MCF 10A (cell line): ENCODE results near the gene IRAK2. TPM values are rescaled to one million over a fixed set of nuclear protein-coding genes. Genes with fewer than 3 reads are reported as not detected.

Experiments used
- BruUV-seq: library from RNA; stranded (reverse); fragments of 400-500 nt; replicated peaks from 2 replicates; lab custom pipeline; 2021; lab: Mats Ljungman, UMichigan
- CTCF ChIA-PET: fragments of 300-600 bp; sonication (Branson Sonifier 250); formaldehyde crosslinking; extraction: SDS; loops from one replicate; lab custom pipeline; 2021; ENCODE audit warnings: antibody characterized with exemption, inconsistent platforms; lab: Yijun Ruan, JAX
- POLR2A ChIA-PET: fragments of 300-600, 350-650 bp; sonication (Branson Sonifier 250); formaldehyde crosslinking; extraction: SDS; loops from one replicate; lab custom pipeline; 2020; ENCODE audit warnings: antibody characterized with exemption, inconsistent platforms; lab: Yijun Ruan, JAX
- DNase-seq: peaks from one replicate; pipeline ENCODE4 v3.0.0-alpha.2; 2018; ENCODE audit not compliant: unreplicated experiment
- H3K27ac Mint-ChIP-seq: one replicate; pipeline ENCODE4 v1.8.0; 2022; ENCODE audit warnings: mild to moderate bottlenecking, low read depth, mixed read lengths; ENCODE audit not compliant: unreplicated experiment
- H3K27me3 Mint-ChIP-seq: one replicate; pipeline ENCODE4 v1.8.0; 2022; ENCODE audit warnings: mixed read lengths; ENCODE audit not compliant: insufficient read depth, unreplicated experiment
- H3K36me3 Mint-ChIP-seq: one replicate; pipeline ENCODE4 v1.8.0; 2022; ENCODE audit warnings: mild to moderate bottlenecking, moderate library complexity, mixed read lengths; ENCODE audit not compliant: insufficient read depth, unreplicated experiment
- H3K4me1 Mint-ChIP-seq: one replicate; pipeline ENCODE4 v1.8.0; 2022; ENCODE audit warnings: mixed read lengths; ENCODE audit not compliant: insufficient read depth, unreplicated experiment
- H3K4me3 Mint-ChIP-seq: one replicate; pipeline ENCODE4 v1.8.0; 2022; ENCODE audit warnings: mild to moderate bottlenecking, moderate library complexity, mixed read lengths; ENCODE audit not compliant: unreplicated experiment
- H3K9me3 Mint-ChIP-seq: one replicate; pipeline ENCODE4 v1.8.0; 2022; ENCODE audit warnings: mixed read lengths; ENCODE audit not compliant: unreplicated experiment
- CTCF ChIP-seq: fragments of 200-600 bp; IDR thresholded peaks from one replicate; pipeline ENCODE4 v1.8.0; 2022; ENCODE audit warnings: antibody characterized with exemption, mild to moderate bottlenecking; ENCODE audit not compliant: unreplicated experiment
- intact Hi-C: fragments of 100-400 bp; cut with micrococcal nuclease; formaldehyde crosslinking; loops from 2 replicates; pipeline ENCODE4 v1.14.1; 2022
- total RNA-seq: library from RNA; stranded (reverse); gene quantifications from 2 replicates; pipeline ENCODE4 v1.2.3, GENCODE V29; 2022

Gene IRAK2
- total RNA-seq, 1 experiment from 2014 or later: 6.0 TPM

DNA sequence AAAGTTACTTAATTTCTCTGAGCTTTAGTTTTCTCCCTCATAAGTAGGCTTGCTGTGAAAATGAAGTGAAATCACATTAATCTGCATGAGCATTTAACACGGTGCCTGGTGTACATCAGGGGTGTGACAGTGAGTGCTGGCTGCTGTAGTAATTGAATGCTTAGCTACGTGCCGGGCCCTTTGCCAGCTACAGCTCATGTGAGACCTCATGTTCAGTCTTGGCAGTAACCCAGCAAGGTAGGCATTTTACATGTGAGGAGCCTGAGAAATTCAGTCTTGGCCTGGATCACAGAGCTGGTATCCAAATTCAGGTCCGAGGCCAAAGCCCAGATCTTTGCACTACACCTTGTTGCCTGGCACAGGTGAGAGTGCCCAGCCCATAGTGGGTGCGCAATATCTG is 118.9 kb downstream of the IRAK2 start:
- H3K4me1 Mint-ChIP-seq: no peaks in the 10 kb centered on the region
- H3K27ac Mint-ChIP-seq: no peak overlapping the region
- H3K9me3 Mint-ChIP-seq: no peaks in the 10 kb centered on the region
- intact Hi-C loops: loop anchor here (10.0 kb wide), 1 partner anchor 439 kb away; the partner anchor contains the start of gene RPUSD3
- H3K27me3 Mint-ChIP-seq: no peaks in the 10 kb centered on the region
- peaks cover 75% of the 10 kb centered on the region for H3K36me3 Mint-ChIP-seq
- BruUV-seq: no TSS peak
- peak; percentile 55 for DNase-seq
- no peak overlapping the region for H3K4me3 Mint-ChIP-seq
- POLR2A ChIA-PET: interaction anchor here (1.3 kb wide), 1 partner anchor 10 kb away, joined by 3 read pairs; no protein-coding TSS in a partner anchor
- no peak for TF ChIP-seq CTCF
- CTCF ChIA-PET: interaction anchor here (0.5 to 0.6 kb wide), 2 partner anchors 502 to 612 kb away, joined by 3 read pairs; no protein-coding TSS in a partner anchor

GRCh38 chr3:10284496-10284895 is 119.8 kb downstream of the IRAK2 start:
- Mint-ChIP-seq H3K27me3 (no peaks in the 10 kb centered on the region), H3K9me3 (no peaks in the 10 kb centered on the region), H3K27ac (no peak overlapping the region), H3K4me1 (no peaks in the 10 kb centered on the region), H3K36me3 (peaks cover 76% of the 10 kb centered on the region), H3K4me3 (no peak overlapping the region)
- BruUV-seq: no TSS peak
- ChIA-PET POLR2A (interaction anchor here (0.6 kb wide), 1 partner anchor 37 kb away, joined by 3 read pairs; no protein-coding TSS in a partner anchor), CTCF (no interaction called here)
- no peak for DNase-seq
- intact Hi-C loops: loop anchor here (10.0 kb wide), 1 partner anchor 440 kb away; the partner anchor contains the start of gene RPUSD3
- no peak for TF ChIP-seq CTCF

DNA sequence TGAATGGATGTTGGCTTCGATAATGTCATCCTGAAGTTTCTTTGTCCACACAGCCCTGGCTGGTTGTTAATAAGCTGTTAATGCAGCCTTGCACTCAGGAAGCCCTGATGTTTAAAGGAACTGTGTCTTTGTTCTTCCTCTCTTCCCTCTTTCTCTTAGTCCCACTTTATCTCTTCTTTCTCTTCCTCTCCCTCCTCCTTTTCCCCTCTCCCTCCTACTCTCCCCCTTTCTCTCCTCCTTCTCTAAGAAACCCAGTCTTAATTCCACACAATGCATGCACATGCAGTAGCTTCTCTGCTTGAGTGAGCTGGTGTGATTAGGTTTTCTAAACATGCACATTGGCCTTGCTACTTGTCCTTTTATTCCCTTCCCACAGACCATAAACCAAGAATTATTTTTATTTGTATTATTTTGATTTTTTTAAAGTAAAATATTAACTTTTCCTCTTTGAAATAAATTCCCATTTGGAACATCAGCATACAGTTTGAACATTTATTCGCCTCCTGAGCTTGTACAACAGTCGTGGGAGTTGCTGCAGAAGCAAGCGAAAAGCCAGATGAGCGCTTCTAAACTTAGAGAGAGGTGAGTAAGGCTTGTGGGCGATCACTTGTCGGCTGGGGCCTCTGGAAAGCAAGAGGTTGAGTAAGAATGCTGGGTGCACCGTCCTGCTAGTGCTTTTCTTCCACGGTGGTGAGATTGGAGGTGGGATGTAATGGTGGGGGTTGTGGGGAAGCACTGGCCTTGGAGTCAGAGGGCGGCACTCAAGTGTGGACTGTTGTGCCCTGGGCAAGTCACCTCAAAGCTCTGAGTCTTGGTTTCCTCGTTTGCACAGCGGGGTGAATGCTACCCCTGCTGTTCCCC is 120.8 kb downstream of the IRAK2 start:
- no peak overlapping the region for H3K4me3 Mint-ChIP-seq
- DNase-seq: no peak
- H3K27ac Mint-ChIP-seq: no peak overlapping the region
- H3K36me3 Mint-ChIP-seq: peaks cover 72% of the 10 kb centered on the region
- intact Hi-C loops: loop anchor here (2.0 to 10.0 kb wide), 2 partner anchors 339 to 441 kb away; partner anchors contain the start of gene RPUSD3
- H3K4me1 Mint-ChIP-seq: no peaks in the 10 kb centered on the region
- no peaks in the 10 kb centered on the region for H3K27me3 Mint-ChIP-seq
- CTCF ChIA-PET: interaction anchor here (0.6 to 1.3 kb wide), 4 partner anchors 20 to 1395 kb away, joined by 3 read pairs; no protein-coding TSS in a partner anchor
- POLR2A ChIA-PET: interaction anchor here (0.6 kb wide), 1 partner anchor 38 kb away, joined by 3 read pairs; no protein-coding TSS in a partner anchor
- no peaks in the 10 kb centered on the region for H3K9me3 Mint-ChIP-seq
- no TSS peak for BruUV-seq
- TF ChIP-seq CTCF: no peak

GRCh38 chr3:10286133-10286524 is 121.4 kb downstream of the IRAK2 start:
- DNase-seq: no peak
- ChIA-PET POLR2A (no interaction called here), CTCF (interaction anchor here (0.5 to 2.3 kb wide), 9 partner anchors 13 to 1395 kb away, joined by 3 to 9 read pairs (median 3); no protein-coding TSS in a partner anchor)
- Mint-ChIP-seq H3K27me3 (no peaks in the 10 kb centered on the region), H3K9me3 (no peaks in the 10 kb centered on the region), H3K4me1 (no peaks in the 10 kb centered on the region), H3K4me3 (no peak overlapping the region), H3K36me3 (peaks cover 66% of the 10 kb centered on the region), H3K27ac (no peak overlapping the region)
- no TSS peak for BruUV-seq
- intact Hi-C loops: loop anchor here (2.0 to 10.0 kb wide), 2 partner anchors 339 to 441 kb away; partner anchors contain the start of gene RPUSD3
- TF ChIP-seq CTCF: no peak
